Stimulated activated CD8-positive, alpha-beta memory T cell treated with anti-CD3 and anti-CD28 coated beads, Interleukin-15, amount 100 ng/mL, for 24 hours (primary cell): ENCODE results near the gene LDHAL6B.

Source experiments
- DNase-seq: peaks from one replicate; pipeline ENCODE4 v3.0.0-alpha.2; 2020; ENCODE audit warnings: low read depth

The LDHAL6B gene

DNA sequence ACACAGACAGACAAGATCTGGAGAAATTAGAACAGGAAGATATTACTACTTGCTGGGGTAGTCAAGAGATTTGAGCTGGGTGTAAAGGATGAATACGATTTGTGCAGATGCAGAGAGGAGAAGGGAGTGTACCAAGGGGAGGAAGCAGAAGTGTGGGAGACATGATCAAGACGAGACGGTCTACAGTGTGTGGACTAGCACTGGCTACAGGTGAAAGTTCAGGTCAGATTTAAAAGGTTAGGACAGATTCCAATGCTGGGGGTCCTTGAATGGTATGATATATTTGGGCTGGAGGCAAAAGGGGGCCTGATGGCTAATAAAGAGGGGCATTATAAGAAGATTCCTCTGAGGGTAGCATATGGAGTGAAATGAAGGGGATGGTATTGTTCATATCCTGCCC, 12.1 kb downstream of the LDHAL6B start:
- DNase-seq, result no peak

- no peak for DNase-seq
These were observed 15.2 kb downstream of the LDHAL6B start for GRCh38 chr15:59221511-59222505.

DNA sequence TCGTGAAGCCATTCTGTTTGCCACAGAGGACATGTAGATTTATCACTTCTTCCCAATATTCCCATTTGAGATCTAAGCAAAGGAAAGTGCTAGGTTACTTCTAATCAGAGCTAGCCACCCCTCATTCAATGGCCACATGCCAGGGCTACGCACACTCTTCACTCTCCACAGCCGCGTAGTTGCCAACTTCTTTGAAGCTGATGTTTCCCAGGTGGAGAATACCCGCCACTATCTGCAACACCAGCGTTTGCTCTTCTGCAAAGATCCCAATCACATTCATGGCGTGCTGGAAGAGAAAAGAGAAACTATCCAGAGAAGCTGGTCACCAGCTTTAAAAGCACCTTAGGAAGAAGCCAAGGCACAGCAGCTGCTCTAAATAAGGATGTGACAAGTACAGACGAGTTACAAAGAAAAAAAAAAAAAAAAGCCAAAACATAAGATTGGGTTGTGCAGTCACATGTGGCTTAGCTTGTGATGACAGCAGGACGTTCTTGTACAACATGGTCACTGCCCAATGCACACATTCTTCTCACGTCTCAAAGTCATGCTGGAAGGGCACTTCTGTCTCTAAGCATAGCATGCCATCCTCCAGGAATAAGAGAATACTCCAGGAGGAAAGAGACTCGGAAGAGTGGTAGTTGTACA, 16.4 kb downstream of the LDHAL6B start:
- DNase-seq, result no peak

GRCh38 chr15:59223736-59224135, 17.1 kb downstream of the LDHAL6B start:
- no peak for DNase-seq

DNA sequence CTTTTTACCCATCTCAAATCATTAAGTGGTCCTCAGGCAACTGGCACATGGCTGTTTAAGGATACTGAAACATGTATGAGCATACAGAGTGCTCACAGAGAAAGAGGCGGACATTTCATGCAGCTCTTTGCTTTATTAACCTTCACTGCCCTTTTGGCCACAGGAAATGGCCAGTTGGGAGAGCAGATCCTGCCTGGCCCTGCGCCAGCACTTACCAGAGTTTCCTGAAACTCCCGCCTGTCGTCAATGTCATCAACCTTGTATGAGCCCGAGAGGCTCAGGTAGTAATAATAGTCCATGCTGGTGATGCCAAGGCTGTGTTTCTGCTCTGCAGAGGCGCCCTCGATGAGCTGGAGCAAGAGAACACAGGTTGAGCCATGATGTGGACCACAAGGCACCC, 17.8 kb downstream of the LDHAL6B start:
- DNase-seq, result no peak

DNA sequence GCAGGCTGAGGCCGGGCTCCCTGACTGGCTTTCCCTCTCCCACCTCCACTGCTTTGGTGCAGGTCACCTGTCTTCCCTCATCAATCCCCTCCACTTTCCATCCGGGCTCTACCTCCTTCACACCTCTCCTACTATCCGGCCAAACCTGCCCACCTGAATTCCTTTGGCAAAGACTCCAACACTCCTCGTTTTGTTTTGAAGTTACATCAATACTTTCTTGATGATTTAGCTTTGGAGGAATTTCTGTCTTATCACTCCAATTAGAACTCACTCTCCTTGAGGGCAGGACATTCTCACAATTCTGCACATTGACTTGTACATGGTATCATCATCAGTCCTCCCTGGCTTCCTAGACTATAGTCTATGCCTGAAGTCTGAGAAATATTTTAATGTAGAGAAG, 20.4 kb downstream of the LDHAL6B start:
- no peak for DNase-seq

DNA sequence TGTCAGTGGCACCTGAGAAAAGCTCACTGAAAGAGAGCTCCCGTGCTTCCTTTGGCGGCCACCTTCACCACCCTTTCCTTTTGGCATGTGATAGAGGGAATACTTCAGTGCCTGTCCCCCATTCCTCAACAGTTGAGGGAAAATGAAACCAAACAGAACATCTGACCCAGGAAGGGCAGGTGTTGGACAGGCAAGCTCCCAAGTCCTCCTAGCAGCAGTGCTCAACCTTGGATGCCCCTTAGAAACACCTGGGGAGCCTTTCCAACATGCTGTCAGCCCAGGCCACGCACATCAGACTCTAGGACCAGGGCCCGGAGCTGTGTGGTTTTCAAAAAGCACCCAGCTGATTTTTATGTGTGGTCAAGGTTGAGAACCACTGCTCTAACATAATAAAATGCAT, 22.4 kb downstream of the LDHAL6B start:
- DNase-seq, result no peak

DNA sequence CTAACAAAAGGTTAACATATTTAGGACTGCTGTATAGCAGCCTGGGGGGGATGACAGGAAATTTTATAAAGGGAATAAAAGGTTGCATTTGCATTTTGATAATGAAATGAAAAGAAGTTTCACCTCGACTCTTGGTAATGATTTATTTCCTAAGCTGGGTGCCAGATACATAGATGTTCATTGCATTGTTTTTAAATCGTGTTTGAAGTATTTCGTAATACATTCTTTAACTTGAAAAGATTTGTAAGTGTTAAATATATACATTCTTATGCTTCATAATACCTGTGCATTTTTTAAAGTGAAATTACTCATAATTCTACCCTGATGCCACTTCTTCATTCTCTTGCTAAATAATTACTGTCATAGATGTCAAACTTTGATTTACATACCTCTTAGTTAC, 22.8 kb downstream of the LDHAL6B start:
- no peak for DNase-seq

- DNase-seq, result no peak
These were observed 23.9 kb downstream of the LDHAL6B start for GRCh38 chr15:59230531-59231055.

DNA sequence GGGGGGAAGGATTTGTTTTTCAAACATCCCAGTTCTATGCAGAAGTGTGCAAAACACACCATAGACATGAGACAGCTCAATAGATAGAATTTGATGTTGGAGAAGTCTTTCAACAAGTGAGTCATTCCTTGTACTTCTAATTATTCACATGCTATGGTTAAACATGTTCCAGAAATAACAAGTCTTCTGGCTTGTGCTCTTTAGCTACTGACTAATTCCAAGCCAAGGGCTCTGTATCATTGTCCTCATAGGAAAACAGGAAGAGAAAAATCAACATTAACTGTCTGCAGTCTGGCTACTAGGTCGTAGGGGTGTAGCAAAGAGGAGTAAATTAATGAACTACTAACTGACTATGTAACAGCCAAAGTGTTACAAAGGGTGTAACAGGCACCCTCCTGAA, 25.8 kb downstream of the LDHAL6B start:
- DNase-seq, result no peak

DNA sequence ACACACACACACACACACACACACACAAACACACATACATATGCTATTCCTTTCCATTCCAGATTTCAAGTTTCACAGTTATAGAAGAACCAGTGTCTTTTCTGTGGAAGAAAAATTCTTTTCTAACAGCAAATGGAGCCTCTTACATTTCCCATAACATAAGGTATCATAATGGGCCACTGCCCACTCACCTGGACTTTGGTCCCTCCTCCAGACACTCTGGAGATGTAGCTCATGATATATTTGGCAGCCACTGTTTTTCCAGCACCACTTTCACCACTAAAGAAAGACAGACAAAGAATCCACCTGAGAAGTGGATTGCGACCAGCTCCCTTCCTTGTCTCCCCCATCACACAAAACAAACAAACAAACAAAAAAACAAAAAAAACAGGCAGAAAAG, 29.8 kb downstream of the LDHAL6B start:
- DNase-seq, result no peak

- DNase-seq, result no peak
These were observed 30.6 kb downstream of the LDHAL6B start for GRCh38 chr15:59237119-59237855.

- no peak for DNase-seq
These were observed 31.3 kb downstream of the LDHAL6B start for GRCh38 chr15:59237924-59238331.

GRCh38 chr15:59240036-59240435, 33.4 kb downstream of the LDHAL6B start:
- no peak for DNase-seq

DNA sequence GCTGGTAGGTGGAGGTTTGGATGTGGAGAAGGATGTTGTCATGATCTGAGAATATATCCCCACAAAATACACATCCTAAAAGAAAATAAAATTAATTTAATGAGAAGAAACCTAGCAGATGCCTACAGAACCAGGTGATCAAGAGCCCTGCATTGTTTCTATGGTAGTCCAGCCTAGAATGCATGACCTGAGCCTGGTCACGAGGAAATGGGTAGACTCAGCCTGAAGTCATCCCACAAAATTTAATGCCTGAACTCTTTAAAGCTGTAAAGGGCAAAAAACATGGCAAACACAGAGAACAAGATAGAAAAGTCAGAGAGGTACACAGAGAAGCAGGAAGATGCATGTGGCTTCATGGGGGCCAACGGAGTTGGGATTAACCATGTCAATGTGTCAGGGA, 36.0 kb downstream of the LDHAL6B start:
- DNase-seq, result no peak

GRCh38 chr15:59243622-59244021, 37.0 kb downstream of the LDHAL6B start:
- DNase-seq, result no peak

DNA sequence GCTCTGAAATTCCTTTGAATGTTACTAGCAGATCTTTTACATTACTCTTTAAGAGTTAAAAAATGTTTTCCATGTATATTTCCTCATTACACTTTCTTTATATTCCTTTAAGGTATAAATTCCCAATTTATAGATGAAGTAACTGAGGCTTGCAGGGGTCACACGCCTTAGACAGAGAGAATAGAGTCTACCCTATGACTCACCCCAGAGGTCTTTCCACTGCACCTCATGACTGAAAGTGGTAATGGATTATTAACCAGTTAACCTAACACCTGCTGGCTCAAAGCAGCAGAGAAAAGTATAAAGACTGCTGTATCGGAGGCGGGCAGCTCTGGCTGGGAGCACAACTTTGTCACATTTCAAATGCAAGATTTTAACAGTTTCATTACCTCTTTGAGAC, 37.7 kb downstream of the LDHAL6B start:
- no peak for DNase-seq

DNA sequence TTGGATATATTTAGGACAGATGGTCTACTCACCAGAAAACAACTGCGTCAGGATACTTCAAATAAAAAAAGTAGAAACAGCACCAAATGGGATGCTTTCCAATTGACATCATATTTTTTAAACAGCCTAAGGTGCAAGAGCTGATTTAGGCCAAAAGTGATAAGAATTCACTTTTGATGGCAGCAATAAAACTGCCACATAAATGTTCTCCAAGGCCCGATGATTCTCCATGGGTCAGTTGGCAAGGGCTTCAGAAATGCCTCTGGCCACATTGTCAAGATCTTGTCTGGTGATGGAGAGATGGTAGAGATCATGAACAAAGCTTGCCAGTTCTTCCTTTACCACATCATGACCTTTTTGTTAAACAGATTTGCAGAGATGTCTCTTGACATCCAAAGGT, 38.9 kb downstream of the LDHAL6B start:
- DNase-seq, result no peak

DNA sequence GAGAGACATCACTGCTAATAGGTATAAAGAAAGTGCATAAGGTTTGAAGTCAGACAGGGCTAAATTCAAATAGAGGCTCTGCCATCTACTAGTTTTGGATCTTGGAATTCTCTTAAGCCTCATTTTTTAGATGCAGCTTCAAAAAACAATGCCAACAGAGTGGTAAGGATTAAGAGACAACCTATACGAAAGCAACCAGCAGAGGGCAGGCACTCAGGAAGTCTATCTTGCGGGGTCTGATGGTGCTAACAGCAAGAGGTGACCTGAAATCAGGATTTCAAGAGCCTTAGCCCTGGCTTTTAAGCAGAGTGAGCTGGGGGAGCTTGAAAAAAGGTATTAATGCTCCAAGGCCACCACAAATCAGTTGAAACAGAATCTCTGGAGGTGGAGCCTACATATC, 40.7 kb downstream of the LDHAL6B start:
- no peak for DNase-seq

DNA sequence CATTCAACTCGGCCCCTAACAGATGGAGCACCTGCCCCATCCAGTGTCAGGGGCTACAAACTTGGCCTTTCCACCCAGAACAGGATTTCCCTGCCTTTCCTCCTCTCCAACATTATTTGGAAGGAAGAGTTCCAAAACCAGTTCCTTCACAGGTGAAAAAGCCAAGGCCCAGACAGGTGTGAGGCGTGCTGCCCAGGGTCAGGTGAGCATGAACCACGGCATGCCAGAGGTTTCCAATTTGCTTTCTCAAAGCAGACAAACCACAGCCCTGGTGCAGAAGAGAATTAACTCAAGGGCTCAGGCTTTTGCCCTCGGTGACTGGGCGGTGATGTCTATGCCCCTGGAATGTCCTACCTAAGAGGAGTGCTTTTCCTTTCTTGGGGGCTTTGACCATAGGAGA, 43.2 kb downstream of the LDHAL6B start:
- DNase-seq, result no peak

DNA sequence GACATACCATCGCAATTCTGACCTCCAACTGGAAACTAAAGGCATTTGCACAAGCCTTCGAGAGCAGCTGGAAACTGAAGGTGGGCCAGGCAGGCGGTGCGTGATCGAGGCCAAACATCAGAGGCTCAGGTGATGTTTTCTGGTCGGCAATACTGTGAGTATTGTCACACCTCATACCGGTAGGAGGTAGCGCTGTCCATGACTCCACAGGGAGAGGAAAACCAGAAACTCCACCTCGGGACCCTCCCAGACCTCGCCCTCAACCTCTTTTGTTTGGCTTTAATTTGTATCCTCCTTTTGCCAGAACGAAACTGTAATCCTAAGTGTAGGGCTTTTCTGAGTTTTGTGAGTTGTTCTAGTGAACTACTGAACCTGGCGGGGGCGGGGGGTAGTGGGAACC, 43.6 kb downstream of the LDHAL6B start:
- DNase-seq, result no peak

DNA sequence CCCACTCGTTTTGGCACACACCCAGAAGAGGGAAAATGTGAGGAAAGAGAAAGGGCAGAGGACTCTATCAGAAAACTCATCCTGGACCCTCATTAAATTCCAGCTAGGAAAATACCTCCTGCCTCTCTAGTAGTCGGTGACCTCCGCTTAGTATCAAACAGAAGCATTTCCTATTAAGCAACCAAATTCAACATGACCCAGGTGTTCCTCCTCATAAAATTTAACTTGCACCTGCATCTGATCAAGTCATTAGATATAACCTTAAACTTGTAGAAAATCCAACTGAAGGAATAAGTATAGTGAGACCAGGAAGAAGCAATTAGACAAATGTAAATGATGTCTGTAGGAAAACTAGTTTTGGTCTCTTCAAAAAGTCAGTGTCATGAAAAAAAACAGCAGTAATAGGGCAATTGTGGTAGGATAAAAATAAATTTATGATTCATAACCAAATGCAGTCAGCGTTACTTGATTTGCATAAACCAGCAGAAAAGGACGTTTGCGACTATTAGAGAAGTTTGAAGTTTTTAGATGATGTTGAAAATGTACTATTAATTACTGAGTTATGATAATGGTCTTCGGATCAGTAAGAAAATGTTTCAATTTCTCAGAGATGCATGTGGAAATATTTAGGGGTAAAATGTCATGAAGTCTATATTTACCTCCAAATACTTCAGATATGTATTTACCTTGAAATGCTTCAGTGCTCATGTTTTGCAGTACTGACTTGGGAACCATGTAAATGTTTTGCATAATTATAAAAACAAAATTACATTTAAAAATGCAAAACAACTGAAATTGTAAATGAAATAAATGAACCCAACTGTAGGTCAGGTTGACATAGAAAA, 44.6 kb downstream of the LDHAL6B start:
- DNase-seq, result no peak
